HG02623 (cell line): ENCODE results near the gene SCUBE3.

Experiments
- ATAC-seq: cut with Tn5 transposase; IDR thresholded peaks from one replicate; pipeline ENCODE4 v1.9.1; 2021; ENCODE audit warnings: moderate library complexity; ENCODE audit not compliant: unreplicated experiment

SCUBE3 gene

DNA sequence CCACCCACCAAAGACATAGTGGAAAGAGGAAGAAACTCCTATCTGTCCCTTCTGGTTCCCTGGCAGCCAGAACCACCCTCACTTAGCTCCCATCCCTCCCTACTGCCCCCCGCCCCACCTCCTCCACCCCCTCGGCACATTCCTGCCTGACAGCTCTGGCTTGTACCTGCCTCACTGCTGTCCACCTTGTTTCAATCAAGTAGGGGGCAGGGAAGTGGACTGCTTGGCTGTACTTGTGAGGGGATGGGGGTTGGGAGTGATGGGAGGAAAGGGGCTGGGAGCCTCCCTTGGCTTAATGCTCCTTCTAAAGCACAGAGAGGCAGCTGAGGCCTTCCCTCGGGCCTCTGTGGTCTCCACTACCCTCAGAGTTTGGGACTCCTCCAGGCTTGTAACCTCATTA, 23.7 kb downstream of the SCUBE3 start:
- ATAC-seq: no peak

- no peak for ATAC-seq
Measured at GRCh38 chr6:35238843-35239289, 25.1 kb downstream of the SCUBE3 start.

GRCh38 chr6:35239581-35239980, 25.8 kb downstream of the SCUBE3 start:
- ATAC-seq: no peak

- no peak for ATAC-seq
Measured at GRCh38 chr6:35240838-35241801, 27.4 kb downstream of the SCUBE3 start.

- no peak for ATAC-seq
Measured at GRCh38 chr6:35242486-35242885, 28.7 kb downstream of the SCUBE3 start.

- no peak for ATAC-seq
Measured at GRCh38 chr6:35242906-35243305, 29.1 kb downstream of the SCUBE3 start.

DNA sequence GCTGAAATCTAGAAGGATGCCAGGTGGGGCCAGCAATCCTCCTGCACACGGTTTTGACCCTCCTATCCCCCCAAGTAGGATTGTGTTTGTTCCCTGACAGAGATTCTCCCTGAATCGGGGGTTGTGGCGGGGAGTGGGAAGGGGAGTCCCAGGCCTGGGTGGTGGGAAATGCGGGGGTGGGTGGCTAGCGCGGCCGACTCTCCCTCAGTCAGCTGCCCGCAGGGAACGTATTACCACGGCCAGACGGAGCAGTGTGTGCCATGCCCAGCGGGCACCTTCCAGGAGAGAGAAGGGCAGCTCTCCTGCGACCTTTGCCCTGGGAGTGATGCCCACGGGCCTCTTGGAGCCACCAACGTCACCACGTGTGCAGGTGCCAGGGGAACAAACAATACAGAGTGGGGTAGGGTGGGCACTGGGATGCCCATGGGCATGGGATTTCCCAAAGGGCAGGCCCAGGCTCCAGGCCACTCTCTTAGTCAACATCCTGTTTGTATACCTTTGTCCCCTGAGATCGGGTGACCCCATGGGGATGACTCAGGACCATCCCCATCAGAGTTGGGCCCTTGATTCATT, 29.7 kb downstream of the SCUBE3 start:
- ATAC-seq: no peak

DNA sequence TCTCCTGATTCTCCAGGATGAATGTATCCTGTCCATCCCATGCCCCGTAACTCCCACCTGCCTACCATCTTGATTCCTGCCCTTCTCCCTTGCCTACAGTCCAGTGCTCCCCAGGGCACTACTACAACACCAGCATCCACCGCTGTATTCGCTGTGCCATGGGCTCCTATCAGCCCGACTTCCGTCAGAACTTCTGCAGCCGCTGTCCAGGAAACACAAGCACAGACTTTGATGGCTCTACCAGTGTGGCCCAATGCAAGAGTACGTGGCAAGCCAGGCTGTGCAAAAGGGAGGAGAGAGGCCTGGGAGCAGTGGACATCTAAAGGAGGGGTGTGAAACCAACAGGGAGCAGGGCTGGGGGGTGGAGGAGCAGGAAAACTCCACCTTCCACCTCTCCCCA, 30.8 kb downstream of the SCUBE3 start:
- no peak for ATAC-seq

DNA sequence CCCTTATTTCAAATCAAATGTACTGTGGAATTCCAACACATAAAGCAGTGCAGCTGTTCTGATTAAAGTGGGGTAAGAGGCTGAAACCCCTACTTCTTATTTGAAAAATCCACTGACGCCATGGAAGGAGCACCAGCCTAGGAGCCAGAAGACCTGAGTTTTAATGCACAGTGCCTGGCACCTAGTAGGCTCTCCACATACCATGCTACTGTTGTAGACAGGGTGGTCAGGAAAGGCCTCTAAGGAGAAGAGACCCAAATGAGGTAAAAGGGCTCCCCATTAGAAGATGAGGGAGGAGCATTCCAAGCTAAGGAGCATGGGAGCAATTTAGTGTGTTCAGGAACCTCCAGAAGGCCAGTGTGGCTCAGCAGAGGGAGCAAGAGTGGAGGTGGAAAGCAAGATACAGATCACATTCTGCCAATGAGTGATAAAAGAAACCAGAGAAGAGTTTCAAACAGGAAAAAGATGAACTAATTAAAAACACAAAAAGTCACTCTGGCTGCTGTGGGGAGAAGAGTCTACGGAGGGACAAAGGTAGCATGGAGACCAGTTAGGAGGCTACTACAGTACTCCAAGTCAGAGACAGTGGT, 34.0 kb downstream of the SCUBE3 start:
- no peak for ATAC-seq

GRCh38 chr6:35248300-35248699, 34.5 kb downstream of the SCUBE3 start:
- ATAC-seq: no peak

- ATAC-seq: no peak
Measured at GRCh38 chr6:35248965-35249364, 35.2 kb downstream of the SCUBE3 start.

- ATAC-seq: no peak
Measured at GRCh38 chr6:35251949-35252348, 38.2 kb downstream of the SCUBE3 start.

- ATAC-seq: no peak
Measured at GRCh38 chr6:35253249-35253648, 39.5 kb downstream of the SCUBE3 start.

- ATAC-seq: no peak
Measured at GRCh38 chr6:35258336-35258735, 44.6 kb downstream of the SCUBE3 start.

DNA sequence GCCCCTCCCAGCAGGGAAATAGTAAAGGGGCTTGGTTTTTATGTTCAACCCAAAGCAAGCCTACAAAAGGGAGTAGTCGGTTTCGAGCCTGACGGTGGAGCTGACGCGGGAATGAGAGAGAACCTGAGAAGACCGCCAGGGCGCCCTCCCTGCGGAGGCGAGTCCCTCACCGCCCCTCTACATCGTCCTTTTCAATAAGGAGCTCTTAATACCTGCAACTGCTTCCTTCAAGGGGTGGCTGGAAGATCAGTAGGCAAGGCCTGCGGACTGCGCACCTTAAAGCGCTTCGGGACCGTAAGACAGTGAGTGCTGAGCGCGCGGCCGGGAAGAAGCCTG, 45.1 kb downstream of the SCUBE3 start:
- peak; percentile 7 for ATAC-seq

DNA sequence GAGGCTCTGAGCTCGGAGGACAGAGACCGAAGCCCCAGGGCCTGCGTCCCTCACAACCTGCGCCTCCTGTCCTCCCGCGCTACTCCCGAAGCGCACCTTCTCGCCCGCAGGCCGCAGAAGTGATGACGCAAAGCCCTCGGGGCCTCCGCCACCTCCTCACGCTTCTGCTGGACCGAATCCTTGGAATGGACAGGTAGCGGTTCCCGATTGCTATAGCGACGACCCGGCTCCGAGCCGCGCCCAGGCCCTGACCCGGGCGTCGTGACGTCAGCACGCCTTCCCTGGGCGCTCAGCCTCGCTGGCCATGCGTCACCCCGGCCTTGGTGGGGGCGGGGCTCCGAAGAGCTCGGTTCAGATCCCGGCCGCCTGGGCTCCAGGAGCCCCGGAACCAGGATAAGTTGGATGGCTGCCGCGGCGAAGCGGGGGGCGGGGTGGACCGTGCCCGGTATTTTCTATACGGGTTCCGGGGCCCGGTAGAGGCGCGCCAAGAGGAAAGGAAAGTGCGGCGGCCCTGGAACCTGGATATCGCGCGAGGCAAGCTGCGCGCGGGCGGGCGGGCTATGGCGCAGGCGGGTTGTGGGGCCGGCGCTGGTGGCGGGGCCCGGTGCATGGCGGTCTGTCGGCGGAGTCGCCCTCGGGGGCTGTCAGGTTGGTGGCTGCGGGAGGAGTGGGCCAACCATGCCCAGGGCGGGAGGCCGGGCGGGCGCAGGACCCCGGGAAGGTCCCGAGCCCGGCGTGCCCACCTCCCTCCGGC, 45.6 kb downstream of the SCUBE3 start, which contains the start of gene ZNF76:
Gene ZNF76, plus strand, starts transcription at position 542 of the 754 bp plus-strand sequence. CDS start 21,417 bp downstream, outside the sequence.
- peak; percentile 78 for ATAC-seq

DNA sequence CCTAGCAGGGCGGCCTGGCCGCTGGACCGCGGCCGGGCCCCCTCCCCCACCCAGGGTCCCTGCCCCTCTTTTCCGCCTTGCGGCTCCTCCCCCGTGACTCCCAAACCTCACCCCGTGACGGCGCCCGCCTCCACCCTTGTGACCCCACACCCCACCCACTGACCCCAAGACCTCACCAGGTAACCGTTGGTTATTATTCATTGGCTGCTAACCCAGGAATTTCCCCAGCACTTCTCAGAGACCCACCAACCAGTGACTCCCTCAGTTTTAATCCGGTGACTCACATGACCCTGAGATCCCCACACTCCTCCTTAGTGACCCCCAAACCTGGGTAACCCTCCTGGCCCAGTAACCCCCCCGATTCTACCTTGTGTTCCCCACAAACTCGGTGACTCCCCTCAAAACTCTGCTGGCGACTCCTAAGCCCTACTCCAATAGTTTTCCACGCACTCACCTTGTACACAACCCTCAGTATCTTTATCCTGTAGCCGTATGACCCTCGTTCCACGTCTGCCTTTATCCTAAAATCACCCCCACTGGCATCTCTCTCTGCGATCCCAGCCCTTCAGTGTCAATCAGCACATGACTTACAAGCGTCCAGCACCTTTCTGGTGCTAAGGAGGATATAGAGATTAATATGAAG, 46.3 kb downstream of the SCUBE3 start:
- ATAC-seq: peak; percentile 31

DNA sequence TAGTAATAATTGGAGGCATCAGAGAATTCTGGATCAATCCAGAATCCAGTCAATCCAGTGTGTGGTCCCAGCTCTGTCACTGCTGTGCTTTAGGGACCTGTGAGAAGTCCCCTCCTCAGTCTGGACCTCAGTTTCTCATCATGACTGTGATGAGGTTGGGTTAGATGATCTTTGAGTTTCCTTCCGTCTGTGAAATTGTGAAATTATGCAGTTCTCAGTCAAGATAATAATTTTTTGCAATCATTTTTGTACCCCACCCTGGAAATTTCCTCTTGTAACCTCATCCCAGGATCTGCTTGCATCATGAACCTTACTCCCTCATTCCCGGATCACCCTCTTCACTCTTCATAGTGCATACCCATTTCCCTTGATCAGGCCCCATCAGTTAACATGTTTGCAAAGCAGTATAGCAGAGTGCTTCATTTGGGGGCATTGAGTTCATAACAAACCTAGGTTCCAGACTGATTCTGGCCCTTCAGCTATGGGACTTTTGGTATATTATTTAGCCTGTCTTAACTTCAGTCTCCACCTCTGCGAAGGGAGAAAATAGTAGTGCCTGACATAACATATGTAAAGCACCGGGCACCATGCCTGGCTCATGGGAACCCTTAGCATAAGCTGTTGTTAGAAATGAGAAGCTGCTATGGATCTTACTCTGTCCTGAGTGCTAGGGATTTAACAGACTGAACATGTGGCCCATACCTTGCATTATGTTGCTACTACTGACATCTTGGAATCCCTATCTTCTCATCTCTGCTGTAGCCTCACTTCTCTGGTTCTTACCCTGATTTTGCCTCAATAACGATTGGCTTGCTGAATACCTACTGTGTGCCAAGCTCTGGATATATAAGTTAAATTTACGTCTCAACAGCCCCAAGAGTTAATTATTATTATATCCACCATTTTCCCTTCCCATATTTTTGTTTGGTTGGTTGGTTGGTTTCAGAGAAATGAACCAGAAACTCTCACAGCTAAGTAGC, 47.1 kb downstream of the SCUBE3 start:
- no peak for ATAC-seq

- no peak for ATAC-seq
Measured at GRCh38 chr6:35262596-35262995, 48.8 kb downstream of the SCUBE3 start.
